SK-N-MC (cell line): Measurements from ENCODE around the gene NLGN3.

Experiments used
- EZH2 ChIP-seq: fragments of 200-600 bp; sonication (generic); IDR thresholded peaks from one replicate; pipeline ENCODE4 v1.6.1; 2017; ENCODE audit warnings: antibody characterized with exemption
- FOXP2 ChIP-seq: optimal IDR thresholded peaks from 2 replicates; pipeline ENCODE3; 2011; ENCODE audit warnings: mild to moderate bottlenecking, moderate library complexity; ENCODE audit not compliant: insufficient read depth; ENCODE audit errors: extremely low read length, control extremely low read depth
- POLR2AphosphoS5 ChIP-seq: IDR thresholded peaks from 2 replicates; pipeline ENCODE4 v1.6.1; 2012; ENCODE audit warnings: mild to moderate bottlenecking, low read depth, low read length, borderline replicate concordance

DNA sequence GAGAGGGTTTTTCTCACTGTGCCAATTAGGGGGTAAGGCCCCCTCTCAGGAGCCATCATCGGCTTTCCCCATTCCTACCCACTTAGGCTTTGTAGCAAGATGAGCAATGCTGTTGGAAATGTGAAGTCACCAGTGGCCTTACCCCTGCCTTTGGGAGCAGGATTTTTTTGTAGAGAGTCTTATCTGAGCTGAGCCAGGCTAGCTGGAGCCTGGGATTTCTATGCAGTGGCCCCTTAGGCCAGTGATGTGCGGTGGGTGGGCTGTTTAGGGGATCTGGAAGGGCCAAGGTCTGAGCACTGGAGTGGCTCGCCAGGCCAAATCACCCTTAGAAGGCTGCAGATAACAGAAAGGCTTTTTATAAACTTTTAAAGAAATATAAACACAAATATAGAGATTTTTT lies 42.3 kb upstream of the NLGN3 start:
- TF ChIP-seq POLR2AphosphoS5: no peak
- no peak for TF ChIP-seq EZH2
- TF ChIP-seq FOXP2: no peak
